Measurements from ENCODE around the gene CAPN8.

The CAPN8 gene

GRCh38 chr1:223649222-223649621, 16.3 kb downstream of the CAPN8 start:
- TF ChIP-seq CTCF (IDR thresholded peaks at IDR 0.05; ENCODE audit: low read depth, low read length), result no peak
- H3K4me3 ChIP-seq (replicated peaks in 1 of 2; ENCODE audit: low read depth in 2 of 2, low read length in 2 of 2), result no peak overlapping the region

GRCh38 chr1:223647249-223647648, 18.3 kb downstream of the CAPN8 start:
- TF ChIP-seq CTCF (IDR thresholded peaks at IDR 0.05; ENCODE audit: low read depth, low read length), result no peak
- no peak overlapping the region for H3K4me3 ChIP-seq (replicated peaks in 1 of 2; ENCODE audit: low read depth in 2 of 2, low read length in 2 of 2)
- no peak for DNase-seq (ENCODE audit: low read depth in 2 of 2)

More at GRCh38 chr1:223649222-223649621, 16.3 kb downstream of the CAPN8 start:
- no peak for DNase-seq (ENCODE audit: low read depth in 2 of 2)

- DNase-seq (ENCODE audit: low read depth in 2 of 2), result no peak
- H3K4me3 ChIP-seq (replicated peaks in 1 of 2; ENCODE audit: low read depth in 2 of 2, low read length in 2 of 2), result no peak overlapping the region
- TF ChIP-seq CTCF (IDR thresholded peaks at IDR 0.05; ENCODE audit: low read depth, low read length), result no peak
These were observed 19.6 kb downstream of the CAPN8 start for GRCh38 chr1:223645903-223646302.

- TF ChIP-seq CTCF (IDR thresholded peaks at IDR 0.05; ENCODE audit: low read depth, low read length), result no peak
- no peak for DNase-seq (ENCODE audit: low read depth in 2 of 2)
- no peak overlapping the region for H3K4me3 ChIP-seq (replicated peaks in 1 of 2; ENCODE audit: low read depth in 2 of 2, low read length in 2 of 2)
These were observed 23.3 kb downstream of the CAPN8 start for GRCh38 chr1:223642237-223642636.

GRCh38 chr1:223641523-223642039, 23.9 kb downstream of the CAPN8 start:
- DNase-seq (ENCODE audit: low read depth in 2 of 2), result no peak
- H3K4me3 ChIP-seq (replicated peaks in 1 of 2; ENCODE audit: low read depth in 2 of 2, low read length in 2 of 2), result no peak overlapping the region
- TF ChIP-seq CTCF (IDR thresholded peaks at IDR 0.05; ENCODE audit: low read depth, low read length), result no peak

- H3K4me3 ChIP-seq (replicated peaks in 1 of 2; ENCODE audit: low read depth in 2 of 2, low read length in 2 of 2), result no peak overlapping the region
- no peak for DNase-seq (ENCODE audit: low read depth in 2 of 2)
- TF ChIP-seq CTCF (IDR thresholded peaks at IDR 0.05; ENCODE audit: low read depth, low read length), result no peak
These were observed 26.2 kb downstream of the CAPN8 start for GRCh38 chr1:223639331-223639749.

GRCh38 chr1:223635236-223635635, 30.3 kb downstream of the CAPN8 start:
- no peak for DNase-seq (ENCODE audit: low read depth in 2 of 2)

More at GRCh38 chr1:223635236-223635635, 30.3 kb downstream of the CAPN8 start:
- no peak overlapping the region for H3K4me3 ChIP-seq (replicated peaks in 1 of 2; ENCODE audit: low read depth in 2 of 2, low read length in 2 of 2)
- no peak for TF ChIP-seq CTCF (IDR thresholded peaks at IDR 0.05; ENCODE audit: low read depth, low read length)

Measured in cardiac fibroblast (primary cell).